Heart right ventricle (tissue), 16 donors: ENCODE data around the gene IFI44. TPM values are rescaled to one million over a fixed set of nuclear protein-coding genes. Genes with fewer than 3 reads are reported as not detected.

Experiments
- ATAC-seq, 8 donors: fragments of 200-7000 bp; cut with Tn5 transposase; one replicate each; pipeline ENCODE4 v1.9.1; 2020; ENCODE audit warnings: mild to moderate bottlenecking in 8 of 8, moderate library complexity in 8 of 8, moderate number of reproducible peaks in 1 of 8
- DNase-seq, 2 donors: peaks; one replicate each; pipeline ENCODE4 v3.0.0-alpha.2; 2020
- H3K27ac ChIP-seq, 10 donors: fragments of 200-600 bp; sonication (generic) in 2 of 10; one replicate each; pipeline versions ENCODE4 v1.5.0 to v1.8.0; 2020 to 2022; ENCODE audit warnings: mild to moderate bottlenecking in 3 of 10
- H3K27me3 ChIP-seq, 7 donors: fragments of 200-600 bp; one replicate each; pipeline ENCODE4 v1.8.0; 2021 to 2022; ENCODE audit warnings: mild to moderate bottlenecking in 2 of 7
- H3K36me3 ChIP-seq, 9 donors: fragments of 200-600 bp; sonication (generic) in 1 of 9; one replicate each; pipeline versions ENCODE4 v1.5.0 to v1.8.0; 2020 to 2022; ENCODE audit warnings: mild to moderate bottlenecking in 2 of 9
- H3K4me1 ChIP-seq, 9 donors: fragments of 200-600 bp; sonication (generic) in 1 of 9; one replicate each; pipeline versions ENCODE4 v1.5.0 to v1.8.0; 2020 to 2022; ENCODE audit warnings: mild to moderate bottlenecking in 4 of 9
- H3K4me3 ChIP-seq, 10 donors: fragments of 200-600 bp; sonication (generic) in 2 of 10; one replicate each; pipeline versions ENCODE4 v1.5.0 to v1.8.0; 2020 to 2022; ENCODE audit warnings: mild to moderate bottlenecking in 7 of 10, moderate library complexity in 2 of 10
- H3K9me3 ChIP-seq, 11 donors: fragments of 200-600 bp in 10 of 11; sonication (generic) in 2 of 11; one replicate each; pipeline versions ENCODE4 v1.5.0 to v1.8.0; 2013 to 2022; ENCODE audit warnings: mild to moderate bottlenecking in 2 of 11, control low read depth in 1 of 11, moderate library complexity in 1 of 11
- CTCF ChIP-seq, 9 donors: fragments of 200-600 bp; sonication (generic) in 2 of 9; IDR thresholded peaks; one replicate each; pipeline versions ENCODE4 v1.5.0 to v1.8.0; 2021 to 2022; ENCODE audit warnings: antibody characterized with exemption in 9 of 9, mild to moderate bottlenecking in 5 of 9, moderate library complexity in 1 of 9
- WGBS, 2 donors: extraction: QIAGEN DNeasy Blood & Tissue Kit; methylation state at CpG; one replicate each; pipeline ENCODE4 v1.1.7; 2013; ENCODE audit warnings: inconsistent platforms in 1 of 2; 5-methylcytosine and 5-hydroxymethylcytosine counted together
- intact Hi-C, 10 donors: fragments of 100-400 bp; cut with DNase I; formaldehyde crosslinking; loops; one replicate each; pipeline versions ENCODE4 v1.11.1 to v1.14.2; 2022
- polyA plus RNA-seq, 2 donors: library from polyadenylated mRNA; stranded (reverse); fragments of 200-250 nt; gene quantifications; one replicate each; pipeline ENCODE4 v1.2.3, GENCODE V29; 2013
- total RNA-seq, 10 donors: library from RNA; stranded (reverse); fragmentation: NEBNext Ultra II Directional in 3 of 10; extraction: Animal tissue kit (Norgen Biotek cat#: 25700) in 3 of 10; gene quantifications; one replicate each; pipeline versions ENCODE4 v1.2.1 to v1.2.4, GENCODE V29; 2021 to 2023
- donor health status: Arrhythmogenic right ventricular cardiomyopathy.
- donor health status: ischemic (EF 13 %, LVEDD 7.1; RV severe dilation, severe dysfunction).
- donor health status: healthy with polysubstance abuse.
- donor health status: DM: no; HTN: yes; CAD: no.
- donor health status: DM: no; HTN: no; CAD: no.
- donor health status: ischemic (EF 25% LVEDD 6.9; RV normal size, moderate dysfunction).
- donor health status: ischemic (EF 25% LVEDD 5.7; RV mildly dilated, moderate dysfunction).
- donor health status: healthy.
- donor health status: DM: yes; HTN: yes; CAD: no.
- donor health status: Ischemic cardiomyopathy.
- donor health status: ischemic (EF 35%, LVEDD 5.7; RV mildly dilated, moderate dysfunction).
- donor health status: nonischemic (EF 11% LVEDD 7.7; RV severe dilation, severe dysfunction).
- donor health status: DM: yes; HTN: yes; CAD: no.
- donor health status: PGD.
- donor health status: ischemic (EF 29% LVEDD 5.4; RV normal size, mild dysfunction).
- donor health status: nonischemic (EF 23%, LVEDD 6.1; RV moderate dilation, normal function).

The IFI44 gene
- total and polyA plus RNA-seq, 12 donors: 6.4 to 71.5 (median 11.8) TPM

- H3K4me3 ChIP-seq: peak overlapping the region in 8 of 10 donors; percentile 25 to 65 (median 56)
- no peaks in the 10 kb centered on the region for H3K27me3 ChIP-seq
- H3K9me3 ChIP-seq: no peaks in the 10 kb centered on the region
- intact Hi-C loops: loop anchor here in 6 of 10 donors (2.0 to 10.0 kb wide), 6 partner anchors 33 to 484 kb away; no protein-coding TSS in a partner anchor
- 44 to 68% methylated on average over 3 of the region's 3 CpGs for WGBS, 2 donors
- ATAC-seq: no peak
- H3K27ac ChIP-seq: peak overlapping the region; percentile 49 to 89 (median 84)
- TF ChIP-seq CTCF (IDR thresholded peaks at IDR 0.05): no peak
- no peaks in the 10 kb centered on the region for H3K36me3 ChIP-seq
- peaks cover 0 to 55% (median 19%) of the 10 kb centered on the region in 9 donors for H3K4me1 ChIP-seq
- DNase-seq: no peak
Observed at GRCh38 chr1:78619032-78619431, 30.6 kb upstream of the IFI44 start.

DNA sequence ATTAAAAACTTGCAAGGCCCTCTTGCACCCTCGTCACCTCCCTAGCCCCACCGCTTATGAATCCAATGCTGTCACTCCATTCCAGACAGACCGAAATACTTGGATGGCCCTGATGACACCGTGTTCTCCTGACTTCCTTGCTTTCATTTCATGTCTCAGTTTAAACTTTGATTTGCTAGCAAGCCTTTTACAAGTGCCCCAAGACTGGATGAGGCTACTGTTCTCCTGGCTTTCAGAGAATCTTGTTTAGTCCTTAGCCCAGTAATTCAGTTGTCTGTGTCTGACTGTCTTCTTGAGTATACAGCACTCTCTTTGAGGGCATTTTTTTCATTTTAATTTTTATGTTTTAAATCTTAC, 30.2 kb upstream of the IFI44 start:
- 36 to 53% methylated on average over 4 of the region's 4 CpGs for WGBS, 2 donors
- peak in 5 of 8 donors; percentile 36 to 53 (median 44) for ATAC-seq
- Histone ChIP-seq H3K4me1 (peaks cover 0 to 55% (median 23%) of the 10 kb centered on the region in 9 donors), H3K4me3 (peak overlapping the region in 9 of 10 donors; percentile 23 to 65 (median 54)), H3K27ac (peak overlapping the region; percentile 49 to 89 (median 84)), H3K36me3 (no peaks in the 10 kb centered on the region), H3K9me3 (no peaks in the 10 kb centered on the region), H3K27me3 (no peaks in the 10 kb centered on the region)
- intact Hi-C loops: loop anchor here in 6 of 10 donors (2.0 to 10.0 kb wide), 6 partner anchors 33 to 485 kb away; no protein-coding TSS in a partner anchor
- no peak for TF ChIP-seq CTCF (IDR thresholded peaks at IDR 0.05)
- no peak for DNase-seq

DNA sequence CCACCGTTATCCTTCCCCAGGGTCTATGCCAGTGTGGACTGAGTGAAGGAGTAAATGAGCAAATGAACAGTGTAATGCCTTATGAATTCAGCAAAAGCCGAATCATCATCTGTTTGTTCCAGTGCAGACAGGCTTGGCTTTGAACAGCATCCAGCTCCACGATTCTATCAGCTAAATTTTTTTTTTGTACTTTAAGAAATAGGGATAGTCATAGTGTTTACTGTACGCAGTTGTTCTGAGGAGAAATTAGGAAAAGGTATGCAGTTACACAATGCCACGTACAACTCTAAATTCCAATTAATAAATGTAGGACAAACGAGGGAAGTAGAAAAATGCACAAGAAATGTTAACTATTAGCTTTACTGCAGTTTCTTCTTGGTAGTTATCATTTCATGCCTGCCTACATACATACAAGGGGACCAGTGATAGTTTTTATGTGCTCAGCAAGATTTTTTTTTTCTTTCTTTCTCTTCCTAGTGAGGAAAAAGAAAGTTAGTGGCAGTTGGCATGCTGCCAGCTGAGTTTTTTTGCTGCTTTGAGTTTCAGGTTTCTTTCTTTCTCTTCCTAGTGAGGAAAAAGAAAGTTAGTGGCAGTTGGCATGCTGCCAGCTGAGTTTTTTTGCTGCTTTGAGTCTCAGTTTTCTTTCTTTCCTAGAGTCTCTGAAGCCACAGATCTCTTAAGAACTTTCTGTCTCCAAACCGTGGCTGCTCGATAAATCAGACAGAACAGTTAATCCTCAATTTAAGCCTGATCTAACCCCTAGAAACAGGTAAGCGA, 29.6 kb upstream of the IFI44 start, which contains the start of gene IFI44L:
Gene IFI44L, plus strand, starts transcription at position 646 of the 777 bp plus-strand sequence. CDS start 7,468 bp downstream, outside the sequence.
- WGBS, 2 donors: 32 to 46% methylated on average over 9 of the region's 9 CpGs
- intact Hi-C loops: loop anchor here in 8 of 10 donors (2.0 to 10.0 kb wide), 7 partner anchors 31 to 485 kb away; no protein-coding TSS in a partner anchor
- Histone ChIP-seq H3K27me3 (no peaks in the 10 kb centered on the region), H3K4me1 (peaks cover 0 to 55% (median 27%) of the 10 kb centered on the region in 9 donors), H3K9me3 (no peaks in the 10 kb centered on the region), H3K36me3 (no peaks in the 10 kb centered on the region), H3K27ac (peak within 1 kb of the TSS; percentile 49 to 89 (median 84)), H3K4me3 (peak within 1 kb of the TSS; percentile 7 to 65 (median 53))
- ATAC-seq (peak in 6 of 8 donors; percentile 31 to 72 (median 47)), DNase-seq (peak; percentile 18 to 57)
- TF ChIP-seq CTCF (IDR thresholded peaks at IDR 0.05): no peak

GRCh38 chr1:78620666-78621065, 29.0 kb upstream of the IFI44 start:
- no peaks in the 10 kb centered on the region for H3K9me3 ChIP-seq
- no peaks in the 10 kb centered on the region for H3K36me3 ChIP-seq
- intact Hi-C loops: loop anchor here in 2 of 10 donors (2.0 kb wide), 1 partner anchor 30 kb away; no protein-coding TSS in a partner anchor
- DNase-seq (no peak), ATAC-seq (no peak)
- WGBS, 2 donors: 25 to 33% methylated on average over 1 of the region's 1 CpG
- peaks cover 0 to 60% (median 29%) of the 10 kb centered on the region in 9 donors for H3K4me1 ChIP-seq
- peak overlapping the region; percentile 49 to 89 (median 84) for H3K27ac ChIP-seq
- H3K27me3 ChIP-seq: no peaks in the 10 kb centered on the region
- TF ChIP-seq CTCF (IDR thresholded peaks at IDR 0.05): no peak
- H3K4me3 ChIP-seq: peak overlapping the region; percentile 7 to 65 (median 53)
